ENCODE measurements around the gene ELOVL5.

GRCh38 chr6:53252177-53252692 lies 96.5 kb downstream of the ELOVL5 start:
- no peak for TF ChIP-seq POLR2A (IDR thresholded peaks at IDR 0.05)
- TF ChIP-seq, protein P1, sequence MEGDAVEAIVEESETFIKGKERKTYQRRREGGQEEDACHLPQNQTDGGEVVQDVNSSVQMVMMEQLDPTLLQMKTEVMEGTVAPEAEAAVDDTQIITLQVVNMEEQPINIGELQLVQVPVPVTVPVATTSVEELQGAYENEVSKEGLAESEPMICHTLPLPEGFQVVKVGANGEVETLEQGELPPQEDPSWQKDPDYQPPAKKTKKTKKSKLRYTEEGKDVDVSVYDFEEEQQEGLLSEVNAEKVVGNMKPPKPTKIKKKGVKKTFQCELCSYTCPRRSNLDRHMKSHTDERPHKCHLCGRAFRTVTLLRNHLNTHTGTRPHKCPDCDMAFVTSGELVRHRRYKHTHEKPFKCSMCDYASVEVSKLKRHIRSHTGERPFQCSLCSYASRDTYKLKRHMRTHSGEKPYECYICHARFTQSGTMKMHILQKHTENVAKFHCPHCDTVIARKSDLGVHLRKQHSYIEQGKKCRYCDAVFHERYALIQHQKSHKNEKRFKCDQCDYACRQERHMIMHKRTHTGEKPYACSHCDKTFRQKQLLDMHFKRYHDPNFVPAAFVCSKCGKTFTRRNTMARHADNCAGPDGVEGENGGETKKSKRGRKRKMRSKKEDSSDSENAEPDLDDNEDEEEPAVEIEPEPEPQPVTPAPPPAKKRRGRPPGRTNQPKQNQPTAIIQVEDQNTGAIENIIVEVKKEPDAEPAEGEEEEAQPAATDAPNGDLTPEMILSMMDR (IDR thresholded peaks at IDR 0.05 in 4 of 5, conservative IDR thresholded peaks at IDR 0.05 in 1 of 5), result no peak

All from gastrocnemius medialis (tissue), 4 donors.